Fibroblast of mammary gland (primary cell): ENCODE measurements around the gene PCMT1.
"Not testable (repeated sequence)": the region's sequence is repeated elsewhere in the genome, so short reads cannot be mapped to it uniquely, and the experiment has no call there.

Experiments used
- DNase-seq: peaks from one replicate; pipeline ENCODE4 v3.0.0-alpha.2; 2010; ENCODE audit warnings: low read depth
- H3K4me3 ChIP-seq: 2 replicates; pipeline ENCODE4 v1.5.1; 2011; ENCODE audit warnings: low read depth, mild to moderate bottlenecking, low read length, moderate library complexity; ENCODE audit not compliant: control insufficient read depth
- CTCF ChIP-seq: conservative IDR thresholded peaks from 2 replicates; pipeline ENCODE4 v1.5.1; 2011; ENCODE audit warnings: low read depth, low read length, inconsistent platforms; ENCODE audit not compliant: control insufficient read depth, insufficient read depth

Gene PCMT1

GRCh38 chr6:149750136-149750609 lies 632 bp downstream of the PCMT1 start:
- no peak for TF ChIP-seq CTCF
- H3K4me3 ChIP-seq = peak overlapping the region; percentile 96
- peak; percentile 33 for DNase-seq

GRCh38 chr6:149751239-149751638 lies 1.7 kb downstream of the PCMT1 start:
- H3K4me3 ChIP-seq = peak overlapping the region; percentile 7

GRCh38 chr6:149751920-149752319 lies 2.4 kb downstream of the PCMT1 start:
- not testable (repeated sequence) for H3K4me3 ChIP-seq, DNase-seq

More at GRCh38 chr6:149751239-149751638, 1.7 kb downstream of the PCMT1 start:
- no peak for TF ChIP-seq CTCF
- DNase-seq = no peak

GRCh38 chr6:149752600-149753373 lies 3.2 kb downstream of the PCMT1 start:
- peak; percentile 27 for DNase-seq
- no peak for TF ChIP-seq CTCF
- H3K4me3 ChIP-seq = no peak overlapping the region

- not testable (repeated sequence) for DNase-seq, H3K4me3 ChIP-seq
These were observed 3.8 kb downstream of the PCMT1 start for GRCh38 chr6:149753374-149753637.

- TF ChIP-seq CTCF = no peak
- no peak for DNase-seq
- H3K4me3 ChIP-seq = no peak overlapping the region
These were observed 5.0 kb downstream of the PCMT1 start for GRCh38 chr6:149754548-149754947.

- no peak overlapping the region for H3K4me3 ChIP-seq
- no peak for DNase-seq
- TF ChIP-seq CTCF = no peak
These were observed 6.0 kb downstream of the PCMT1 start for GRCh38 chr6:149755300-149756260.

- no peak for DNase-seq
- no peak for TF ChIP-seq CTCF
- no peak overlapping the region for H3K4me3 ChIP-seq
These were observed 6.7 kb downstream of the PCMT1 start for GRCh38 chr6:149756261-149756636.
